RWPE1 (cell line): Measurements from ENCODE around the gene NAGPA.

Experiments
- CTCF ChIA-PET: fragments of 350-600 bp; sonication (Branson Sonifier 250); formaldehyde crosslinking; extraction: SDS; loops from one replicate; lab custom pipeline; 2021; lab: Yijun Ruan, JAX
- POLR2A ChIA-PET: fragments of 400-600 bp; formaldehyde crosslinking; extraction: SDS; loops from one replicate; lab custom pipeline; 2020; ENCODE audit warnings: antibody characterized with exemption; ENCODE audit not compliant: low non-redundant PET; lab: Yijun Ruan, JAX
- DNase-seq: peaks from one replicate; pipeline ENCODE4 v3.0.0; 2012; ENCODE audit warnings: low spot score
- H3K27ac ChIP-seq: fragments of 450-650 bp; 2 replicates; pipeline ENCODE4 v1.5.1; 2017
- CTCF ChIP-seq: fragments of 450-650 bp; conservative IDR thresholded peaks from 2 replicates; pipeline ENCODE4 v1.5.1; 2017; ENCODE audit warnings: low read depth, mild to moderate bottlenecking

The NAGPA gene

GRCh38 chr16:5062051-5062450 is 28.3 kb upstream of the NAGPA start:
- ChIA-PET CTCF (no interaction called here), POLR2A (no interaction called here)
- DNase-seq: no peak
- H3K27ac ChIP-seq: no peak overlapping the region
- no peak for TF ChIP-seq CTCF

- no peak for DNase-seq
- POLR2A ChIA-PET: no interaction called here
- H3K27ac ChIP-seq: no peak overlapping the region
- CTCF ChIA-PET: interaction anchor here (0.6 to 0.7 kb wide), 2 partner anchors 11 to 43 kb away, joined by 3 read pairs; no protein-coding TSS in a partner anchor
- no peak for TF ChIP-seq CTCF
Measured at GRCh38 chr16:5060073-5060641, 26.4 kb upstream of the NAGPA start.

- no peak for TF ChIP-seq CTCF
- ChIA-PET POLR2A (no interaction called here), CTCF (no interaction called here)
- DNase-seq: no peak
- no peak overlapping the region for H3K27ac ChIP-seq
Measured at GRCh38 chr16:5059386-5060072, 25.8 kb upstream of the NAGPA start.

- TF ChIP-seq CTCF: no peak
- H3K27ac ChIP-seq: no peak overlapping the region
- CTCF ChIA-PET: no interaction called here
- POLR2A ChIA-PET: interaction anchor here (0.6 kb wide), 1 partner anchor 11 kb away, joined by 4 read pairs; no protein-coding TSS in a partner anchor
- no peak for DNase-seq
Measured at GRCh38 chr16:5058476-5058875, 24.7 kb upstream of the NAGPA start.

GRCh38 chr16:5056352-5056751 is 22.6 kb upstream of the NAGPA start:
- no peak overlapping the region for H3K27ac ChIP-seq
- POLR2A ChIA-PET: no interaction called here
- TF ChIP-seq CTCF: no peak
- CTCF ChIA-PET: no interaction called here
- DNase-seq: no peak

GRCh38 chr16:5054876-5055865 is 21.4 kb upstream of the NAGPA start:
- POLR2A ChIA-PET: no interaction called here
- no peak for TF ChIP-seq CTCF
- DNase-seq: no peak
- CTCF ChIA-PET: interaction anchor here (0.5 kb wide), 1 partner anchor 31 kb away, joined by 3 read pairs; no protein-coding TSS in a partner anchor
- H3K27ac ChIP-seq: no peak overlapping the region
